HepG2 (cell line): ENCODE data around the gene MTMR3. TPM values are rescaled to one million over a fixed set of nuclear protein-coding genes. Genes with fewer than 3 reads are reported as not detected.

ENCODE experiments used
- ATAC-seq: fragments of 200-7000 bp; cut with Tn5 transposase; 3 replicates; pipeline ENCODE4 v1.9.1; 2020; ENCODE audit warnings: mild to moderate bottlenecking, moderate library complexity
- BruUV-seq: library from RNA; stranded (reverse); fragments of 400-500 nt; replicated peaks from 2 replicates; lab custom pipeline; 2021; lab: Mats Ljungman, UMichigan
- CTCF ChIA-PET: fragments of 300-600 bp; formaldehyde crosslinking; extraction: SDS; loops from one replicate; lab custom pipeline; 2021; ENCODE audit warnings: low total read pairs, inconsistent platforms, low intra/inter-chr PET ratio; lab: Yijun Ruan, JAX
- POLR2A ChIA-PET: fragments of 350-600 bp; sonication (Branson Sonifier 250); formaldehyde crosslinking; loops from one replicate; lab custom pipeline; 2020; ENCODE audit warnings: antibody characterized with exemption, inconsistent platforms; lab: Yijun Ruan, JAX
- DNase-seq: peaks from one replicate; pipeline ENCODE4 v3.0.0-alpha.2; 2015; ENCODE audit warnings: low spot score
- FAIRE-seq: peaks from 3 replicates; lab custom pipeline; 2011; peaks lifted over from hg19 to GRCh38; lab: Jason Lieb, UNC
- H2AFZ ChIP-seq: one replicate; pipeline ENCODE4 v1.6.1; 2011; ENCODE audit warnings: low read length, inconsistent platforms
- H3K27ac ChIP-seq: fragments of 300-600 bp; 3 replicates; pipeline ENCODE4 v1.8.0; 2011; ENCODE audit warnings: mixed run types, mild to moderate bottlenecking, mixed read lengths, low read length, inconsistent platforms; ENCODE audit not compliant: insufficient read depth; ENCODE audit errors: extremely low read length
- H3K27me3 ChIP-seq, 2 experiments: fragments of 200-600 bp in 1 of 2; 2 replicates in 1 of 2; 3 replicates in 1 of 2; pipeline versions ENCODE4 v1.6.0 to v1.8.0; 2011; ENCODE audit warnings: low read length in 2 of 2, mild to moderate bottlenecking in 2 of 2, moderate library complexity in 2 of 2, inconsistent platforms in 1 of 2; ENCODE audit not compliant: insufficient read depth in 2 of 2, control insufficient read depth in 1 of 2
- H3K36me3 ChIP-seq, 2 experiments: fragments of 200-600 bp in 1 of 2; replicated peaks in 1 of 2; 2 replicates in 1 of 2; 3 replicates in 1 of 2; pipeline versions ENCODE4 v1.5.1 to v1.8.0; 2011; ENCODE audit warnings: low read length in 2 of 2, inconsistent platforms in 1 of 2; ENCODE audit not compliant: insufficient read depth in 2 of 2, control insufficient read depth in 1 of 2
- H3K4me1 ChIP-seq: 2 replicates; pipeline ENCODE4 v1.5.1; 2012; ENCODE audit warnings: low read length, inconsistent platforms; ENCODE audit not compliant: insufficient read depth
- H3K4me2 ChIP-seq: 2 replicates; pipeline ENCODE4 v1.6.0; 2011; ENCODE audit warnings: low read depth, low read length, inconsistent platforms
- H3K4me3 ChIP-seq, 3 experiments: fragments of 200-600 bp in 1 of 3; sonication (generic), shearing (Covaris generic) in 1 of 3; replicated peaks in 1 of 3; 2 replicates each; pipeline ENCODE4 v1.5.1; 2011 to 2016; ENCODE audit warnings: low read length in 3 of 3, inconsistent platforms in 2 of 3, low read depth in 2 of 3, mild to moderate bottlenecking in 2 of 3, control low read depth in 1 of 3, mixed read lengths in 1 of 3; ENCODE audit not compliant: insufficient read depth in 1 of 3
- H3K79me2 ChIP-seq: one replicate; pipeline ENCODE4 v1.6.1; 2011; ENCODE audit warnings: low read length, inconsistent platforms; ENCODE audit not compliant: insufficient read depth
- H3K9ac ChIP-seq: 2 replicates; pipeline ENCODE4 v1.6.0; 2011; ENCODE audit warnings: mild to moderate bottlenecking, low read depth, low read length, inconsistent platforms; ENCODE audit not compliant: insufficient read depth
- H3K9me3 ChIP-seq: 2 replicates; pipeline ENCODE4 v1.5.1; 2012; ENCODE audit warnings: mild to moderate bottlenecking, low read length
- H4K20me1 ChIP-seq: 2 replicates; pipeline ENCODE4 v1.6.0; 2011; ENCODE audit warnings: inconsistent platforms, mild to moderate bottlenecking, low read length, moderate library complexity; ENCODE audit not compliant: insufficient read depth
- NFIB ChIP-seq: sonication (generic); formaldehyde crosslinking; IDR thresholded peaks from 2 replicates; pipeline ENCODE4 v1.9.0; 2021; ENCODE audit warnings: missing genetic modification reagents, mild to moderate bottlenecking, borderline replicate concordance
- NFKBIZ ChIP-seq: IDR thresholded peaks from 2 replicates; pipeline ENCODE4 v1.6.1; 2018; ENCODE audit warnings: missing genetic modification reagents, missing compliant biosample characterization
- RFXANK ChIP-seq: IDR thresholded peaks from 2 replicates; pipeline ENCODE4 v1.6.1; 2016
- TGIF2 ChIP-seq: IDR thresholded peaks from 2 replicates; pipeline ENCODE4 v1.6.1; 2016; ENCODE audit warnings: control low read depth, missing compliant biosample characterization
- ZNF205 ChIP-seq: IDR thresholded peaks from 2 replicates; pipeline ENCODE4 v1.6.1; 2018; ENCODE audit warnings: missing biosample characterization, missing genetic modification reagents
- ZNF768 ChIP-seq: sonication (generic); formaldehyde crosslinking; IDR thresholded peaks from 2 replicates; pipeline ENCODE4 v1.4.0; 2020; ENCODE audit warnings: missing genetic modification reagents
- ZSCAN31 ChIP-seq: sonication (generic); formaldehyde crosslinking; IDR thresholded peaks from 2 replicates; pipeline ENCODE4 v1.5.0; 2020; ENCODE audit warnings: low read depth, mild to moderate bottlenecking, missing genetic modification reagents
- WGBS: methylation state at CpG from one replicate; pipeline ENCODE4 v1.1.6; 2017; ENCODE audit warnings: low lambda C conversion rate; 5-methylcytosine and 5-hydroxymethylcytosine counted together
- in situ Hi-C: cut with HindIII; loops from 2 replicates; pipeline ENCODE4 v1.10.0; 2017; ENCODE audit warnings: low pct_unique_long_range_greater_than_20kb; ENCODE audit not compliant: extremely low pct_ligation_motif_present
- intact Hi-C: fragments of 100-400 bp; cut with micrococcal nuclease; formaldehyde crosslinking; loops from one replicate; pipeline ENCODE4 v1.10.0; 2022; ENCODE audit not compliant: unreplicated experiment
- polyA plus RNA-seq, 8 experiments: library from polyadenylated mRNA; depleted of rRNA in 3 of 8; stranded (reverse) in 7 of 8; unstranded in 1 of 8; fragments of >200 nt; fragmentation: Illumina TruSeq in 4 of 8; extraction: Trizol in 4 of 8; gene quantifications; 2 replicates each; pipeline versions ENCODE4 v1.2.1 to v1.2.3, GENCODE V29; 2011 to 2016; ENCODE audit warnings: low read depth in 4 of 8, missing spikeins in 1 of 8, mixed read lengths in 1 of 8; ENCODE audit not compliant: insufficient read depth in 1 of 8
- total RNA-seq, 5 experiments: library from RNA; depleted of rRNA; stranded (reverse); fragments of >200 nt; fragmentation: Illumina TruSeq; extraction: Trizol; gene quantifications; 2 replicates each; pipeline ENCODE4 v1.2.3, GENCODE V29; 2016; ENCODE audit warnings: low read depth in 1 of 5
- TF ChIP-seq, protein P1 (sequence below): sonication (generic); formaldehyde crosslinking; IDR thresholded peaks from 2 replicates; pipeline ENCODE4 v1.5.1; 2020; ENCODE audit warnings: mild to moderate bottlenecking, missing genetic modification reagents, moderate library complexity
- TF ChIP-seq, protein P2 (sequence below), 2 experiments: sonication (generic) in 1 of 2; formaldehyde crosslinking in 1 of 2; IDR thresholded peaks; 2 replicates each; pipeline versions ENCODE4 v1.5.1 to v1.6.1; 2011 to 2020; ENCODE audit warnings: borderline replicate concordance in 1 of 2, low read depth in 1 of 2, low read length in 1 of 2, mild to moderate bottlenecking in 1 of 2, missing genetic modification reagents in 1 of 2, moderate library complexity in 1 of 2
- TF ChIP-seq, protein P3 (sequence below): sonication (generic); formaldehyde crosslinking; IDR thresholded peaks from 2 replicates; pipeline ENCODE4 v1.4.0; 2020; ENCODE audit warnings: missing genetic modification reagents, borderline replicate concordance
- TF ChIP-seq, protein P4 (sequence below): sonication (generic); formaldehyde crosslinking; IDR thresholded peaks from 2 replicates; pipeline ENCODE4 v1.4.0; 2020; ENCODE audit warnings: missing genetic modification reagents

The MTMR3 gene
- total and polyA plus RNA-seq, 2 of the 13 experiments (the other 11 are each of a cell fraction or from before 2014, with no cell fraction given) = 12.6 to 24.8 TPM

DNA sequence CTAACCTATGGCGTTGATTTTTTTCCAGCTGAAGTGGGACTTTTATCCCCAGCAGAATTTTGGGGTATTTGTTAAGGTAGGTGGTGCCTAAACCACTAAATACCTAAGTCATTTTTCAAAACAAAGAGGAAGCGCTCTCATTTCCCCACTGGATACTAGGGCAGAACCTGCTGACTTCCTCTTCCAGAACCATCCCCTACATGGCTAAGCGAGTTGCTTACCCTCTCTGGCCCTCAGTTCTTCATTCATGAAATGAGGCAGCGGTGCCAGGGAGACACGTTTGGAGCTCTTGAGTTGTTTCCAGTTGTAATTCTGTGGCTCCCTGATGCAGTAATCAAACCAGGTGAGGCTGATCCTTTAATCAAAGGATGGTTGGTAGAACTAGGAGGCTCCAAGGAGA lies 10.0 kb upstream of the MTMR3 start (continued):
- TF ChIP-seq, protein P1, sequence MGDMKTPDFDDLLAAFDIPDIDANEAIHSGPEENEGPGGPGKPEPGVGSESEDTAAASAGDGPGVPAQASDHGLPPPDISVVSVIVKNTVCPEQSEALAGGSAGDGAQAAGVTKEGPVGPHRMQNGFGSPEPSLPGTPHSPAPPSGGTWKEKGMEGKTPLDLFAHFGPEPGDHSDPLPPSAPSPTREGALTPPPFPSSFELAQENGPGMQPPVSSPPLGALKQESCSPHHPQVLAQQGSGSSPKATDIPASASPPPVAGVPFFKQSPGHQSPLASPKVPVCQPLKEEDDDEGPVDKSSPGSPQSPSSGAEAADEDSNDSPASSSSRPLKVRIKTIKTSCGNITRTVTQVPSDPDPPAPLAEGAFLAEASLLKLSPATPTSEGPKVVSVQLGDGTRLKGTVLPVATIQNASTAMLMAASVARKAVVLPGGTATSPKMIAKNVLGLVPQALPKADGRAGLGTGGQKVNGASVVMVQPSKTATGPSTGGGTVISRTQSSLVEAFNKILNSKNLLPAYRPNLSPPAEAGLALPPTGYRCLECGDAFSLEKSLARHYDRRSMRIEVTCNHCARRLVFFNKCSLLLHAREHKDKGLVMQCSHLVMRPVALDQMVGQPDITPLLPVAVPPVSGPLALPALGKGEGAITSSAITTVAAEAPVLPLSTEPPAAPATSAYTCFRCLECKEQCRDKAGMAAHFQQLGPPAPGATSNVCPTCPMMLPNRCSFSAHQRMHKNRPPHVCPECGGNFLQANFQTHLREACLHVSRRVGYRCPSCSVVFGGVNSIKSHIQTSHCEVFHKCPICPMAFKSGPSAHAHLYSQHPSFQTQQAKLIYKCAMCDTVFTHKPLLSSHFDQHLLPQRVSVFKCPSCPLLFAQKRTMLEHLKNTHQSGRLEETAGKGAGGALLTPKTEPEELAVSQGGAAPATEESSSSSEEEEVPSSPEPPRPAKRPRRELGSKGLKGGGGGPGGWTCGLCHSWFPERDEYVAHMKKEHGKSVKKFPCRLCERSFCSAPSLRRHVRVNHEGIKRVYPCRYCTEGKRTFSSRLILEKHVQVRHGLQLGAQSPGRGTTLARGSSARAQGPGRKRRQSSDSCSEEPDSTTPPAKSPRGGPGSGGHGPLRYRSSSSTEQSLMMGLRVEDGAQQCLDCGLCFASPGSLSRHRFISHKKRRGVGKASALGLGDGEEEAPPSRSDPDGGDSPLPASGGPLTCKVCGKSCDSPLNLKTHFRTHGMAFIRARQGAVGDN (CRISPR knock-in tag) = no peak

DNA sequence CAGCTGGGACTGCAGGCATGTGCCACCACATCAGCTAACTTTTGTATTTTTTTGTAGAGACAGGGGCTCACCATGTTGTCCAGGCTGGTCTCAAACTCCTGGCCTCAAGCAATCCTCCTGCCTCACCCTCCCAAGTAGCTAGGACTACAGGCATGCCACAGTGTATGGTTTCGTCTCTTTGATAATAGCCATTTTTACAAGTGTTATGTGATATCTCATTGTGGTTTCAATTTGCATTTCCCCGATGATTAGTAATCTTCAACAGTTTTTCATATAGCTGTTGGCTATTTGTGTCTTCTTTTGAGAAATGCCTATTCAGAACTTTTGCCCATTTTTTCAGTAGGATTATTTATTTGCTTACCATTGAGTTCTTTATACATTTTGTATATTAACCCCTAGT lies 9.0 kb upstream of the MTMR3 start:
- ChIA-PET CTCF (no interaction called here), POLR2A (interaction anchor here (3.8 kb wide), 1 partner anchor 9 kb away, joined by 19 read pairs; the partner anchor contains the start of gene MTMR3)
- DNase-seq = no peak
- Histone ChIP-seq H3K4me3 (no peak overlapping the region), H3K27me3 (peaks cover 0 to 5% of the 10 kb centered on the region in 2 experiments; a peak in 2 of 5 replicates), H3K9me3 (no peaks in the 10 kb centered on the region), H3K36me3 (no peaks in the 10 kb centered on the region), H3K4me2 (no peak overlapping the region), H3K9ac (no peak overlapping the region), H3K4me1 (peaks cover 26% of the 10 kb centered on the region), H3K27ac (no peak overlapping the region), H4K20me1 (no peaks in the 10 kb centered on the region), H3K79me2 (no peaks in the 10 kb centered on the region), H2AFZ (no peak overlapping the region)
- TF ChIP-seq, protein P2, sequence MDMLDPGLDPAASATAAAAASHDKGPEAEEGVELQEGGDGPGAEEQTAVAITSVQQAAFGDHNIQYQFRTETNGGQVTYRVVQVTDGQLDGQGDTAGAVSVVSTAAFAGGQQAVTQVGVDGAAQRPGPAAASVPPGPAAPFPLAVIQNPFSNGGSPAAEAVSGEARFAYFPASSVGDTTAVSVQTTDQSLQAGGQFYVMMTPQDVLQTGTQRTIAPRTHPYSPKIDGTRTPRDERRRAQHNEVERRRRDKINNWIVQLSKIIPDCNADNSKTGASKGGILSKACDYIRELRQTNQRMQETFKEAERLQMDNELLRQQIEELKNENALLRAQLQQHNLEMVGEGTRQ (IDR thresholded peaks at IDR 0.05; ENCODE audit: low read depth, low read length) = no peak
- TF ChIP-seq, protein P2 (CRISPR knock-in tag; IDR thresholded peaks at IDR 0.05; ENCODE audit: borderline replicate concordance) = no peak
- TF ChIP-seq RFXANK (CRISPR knock-in tag) (no peak), TGIF2 (no peak), NFKBIZ (CRISPR knock-in tag) (no peak), ZSCAN31 (no peak), ZNF205 (CRISPR knock-in tag) (no peak), NFIB (CRISPR knock-in tag) (no peak), ZNF768 (no peak)
- TF ChIP-seq, protein P3, sequence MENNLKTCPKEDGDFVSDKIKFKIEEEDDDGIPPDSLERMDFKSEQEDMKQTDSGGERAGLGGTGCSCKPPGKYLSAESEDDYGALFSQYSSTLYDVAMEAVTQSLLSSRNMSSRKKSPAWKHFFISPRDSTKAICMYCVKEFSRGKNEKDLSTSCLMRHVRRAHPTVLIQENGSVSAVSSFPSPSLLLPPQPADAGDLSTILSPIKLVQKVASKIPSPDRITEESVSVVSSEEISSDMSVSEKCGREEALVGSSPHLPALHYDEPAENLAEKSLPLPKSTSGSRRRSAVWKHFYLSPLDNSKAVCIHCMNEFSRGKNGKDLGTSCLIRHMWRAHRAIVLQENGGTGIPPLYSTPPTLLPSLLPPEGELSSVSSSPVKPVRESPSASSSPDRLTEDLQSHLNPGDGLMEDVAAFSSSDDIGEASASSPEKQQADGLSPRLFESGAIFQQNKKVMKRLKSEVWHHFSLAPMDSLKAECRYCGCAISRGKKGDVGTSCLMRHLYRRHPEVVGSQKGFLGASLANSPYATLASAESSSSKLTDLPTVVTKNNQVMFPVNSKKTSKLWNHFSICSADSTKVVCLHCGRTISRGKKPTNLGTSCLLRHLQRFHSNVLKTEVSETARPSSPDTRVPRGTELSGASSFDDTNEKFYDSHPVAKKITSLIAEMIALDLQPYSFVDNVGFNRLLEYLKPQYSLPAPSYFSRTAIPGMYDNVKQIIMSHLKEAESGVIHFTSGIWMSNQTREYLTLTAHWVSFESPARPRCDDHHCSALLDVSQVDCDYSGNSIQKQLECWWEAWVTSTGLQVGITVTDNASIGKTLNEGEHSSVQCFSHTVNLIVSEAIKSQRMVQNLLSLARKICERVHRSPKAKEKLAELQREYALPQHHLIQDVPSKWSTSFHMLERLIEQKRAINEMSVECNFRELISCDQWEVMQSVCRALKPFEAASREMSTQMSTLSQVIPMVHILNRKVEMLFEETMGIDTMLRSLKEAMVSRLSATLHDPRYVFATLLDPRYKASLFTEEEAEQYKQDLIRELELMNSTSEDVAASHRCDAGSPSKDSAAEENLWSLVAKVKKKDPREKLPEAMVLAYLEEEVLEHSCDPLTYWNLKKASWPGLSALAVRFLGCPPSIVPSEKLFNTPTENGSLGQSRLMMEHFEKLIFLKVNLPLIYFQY (CRISPR knock-in tag) = no peak
- TF ChIP-seq, protein P4, sequence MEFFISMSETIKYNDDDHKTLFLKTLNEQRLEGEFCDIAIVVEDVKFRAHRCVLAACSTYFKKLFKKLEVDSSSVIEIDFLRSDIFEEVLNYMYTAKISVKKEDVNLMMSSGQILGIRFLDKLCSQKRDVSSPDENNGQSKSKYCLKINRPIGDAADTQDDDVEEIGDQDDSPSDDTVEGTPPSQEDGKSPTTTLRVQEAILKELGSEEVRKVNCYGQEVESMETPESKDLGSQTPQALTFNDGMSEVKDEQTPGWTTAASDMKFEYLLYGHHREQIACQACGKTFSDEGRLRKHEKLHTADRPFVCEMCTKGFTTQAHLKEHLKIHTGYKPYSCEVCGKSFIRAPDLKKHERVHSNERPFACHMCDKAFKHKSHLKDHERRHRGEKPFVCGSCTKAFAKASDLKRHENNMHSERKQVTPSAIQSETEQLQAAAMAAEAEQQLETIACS (CRISPR knock-in tag) = no peak
- intact Hi-C loops = no loop called here
- in situ Hi-C loops = no loop called here
- no peak for FAIRE-seq
- no peak for ATAC-seq
- WGBS = 63% methylated on average over 2 of the region's 2 CpGs
- no TSS peak for BruUV-seq
